Keratinocyte (primary cell): ENCODE data around the gene KCNJ3. TPM values are rescaled to one million over a fixed set of nuclear protein-coding genes. Genes with fewer than 3 reads are reported as not detected.

Experiments
- DNase-seq: peaks from one replicate; pipeline ENCODE4 v3.0.0-alpha.2; 2011; ENCODE audit warnings: low read depth, missing footprints, low spot score
- FAIRE-seq: peaks from 2 replicates; lab custom pipeline; 2011; peaks lifted over from hg19 to GRCh38; lab: Jason Lieb, UNC
- H2AFZ ChIP-seq: 2 replicates; pipeline ENCODE4 v1.6.0; 2012; ENCODE audit warnings: low read length, control low read depth, inconsistent platforms; ENCODE audit not compliant: control insufficient read depth
- H3K27ac ChIP-seq: 2 replicates; pipeline ENCODE4 v1.5.1; 2011; ENCODE audit warnings: low read length; ENCODE audit not compliant: control insufficient read depth, insufficient read depth
- H3K27me3 ChIP-seq: 3 replicates; pipeline ENCODE4 v1.6.0; 2011; ENCODE audit warnings: low read length; ENCODE audit not compliant: control insufficient read depth, insufficient read depth; ENCODE audit errors: extremely low read depth
- H3K36me3 ChIP-seq, 2 experiments: 2 replicates in 1 of 2; 3 replicates in 1 of 2; pipeline ENCODE4 v1.5.1; 2011; ENCODE audit warnings: low read length in 2 of 2, mild to moderate bottlenecking in 1 of 2; ENCODE audit not compliant: control insufficient read depth in 2 of 2, insufficient read depth in 2 of 2; ENCODE audit errors: extremely low read depth in 1 of 2
- H3K4me1 ChIP-seq: 3 replicates; pipeline ENCODE4 v1.5.1; 2011; ENCODE audit warnings: low read length; ENCODE audit not compliant: control insufficient read depth, insufficient read depth; ENCODE audit errors: extremely low read depth
- H3K4me2 ChIP-seq: 3 replicates; pipeline ENCODE4 v1.6.0; 2011; ENCODE audit warnings: low read depth, low read length; ENCODE audit not compliant: control insufficient read depth, insufficient read depth; ENCODE audit errors: extremely low read depth
- H3K4me3 ChIP-seq, 3 experiments: fragments of 200-600 bp in 1 of 3; sonication (generic) in 1 of 3; 2 replicates in 2 of 3; 3 replicates in 1 of 3; pipeline ENCODE4 v1.5.1; 2011 to 2016; ENCODE audit warnings: low read length in 3 of 3, mild to moderate bottlenecking in 3 of 3, control low read depth in 2 of 3, inconsistent platforms in 1 of 3, low read depth in 1 of 3, mixed read lengths in 1 of 3, mixed run types in 1 of 3, moderate library complexity in 1 of 3; ENCODE audit not compliant: control insufficient read depth in 2 of 3, insufficient read depth in 2 of 3; ENCODE audit errors: extremely low read depth in 1 of 3
- H3K79me2 ChIP-seq: 2 replicates; pipeline ENCODE4 v1.6.0; 2012; ENCODE audit warnings: low read length; ENCODE audit not compliant: control insufficient read depth, insufficient read depth
- H3K9ac ChIP-seq: 3 replicates; pipeline ENCODE4 v1.6.0; 2011; ENCODE audit warnings: low read length; ENCODE audit not compliant: control insufficient read depth, insufficient read depth; ENCODE audit errors: extremely low read depth
- H3K9me1 ChIP-seq: 3 replicates; pipeline ENCODE4 v1.6.0; 2011; ENCODE audit warnings: low read length; ENCODE audit not compliant: control insufficient read depth, insufficient read depth; ENCODE audit errors: extremely low read depth
- H3K9me3 ChIP-seq: 2 replicates; pipeline ENCODE4 v1.5.1; 2012; ENCODE audit warnings: low read depth, low read length; ENCODE audit not compliant: control insufficient read depth
- H4K20me1 ChIP-seq: 3 replicates; pipeline ENCODE4 v1.6.0; 2011; ENCODE audit warnings: low read length; ENCODE audit not compliant: control insufficient read depth, insufficient read depth; ENCODE audit errors: extremely low read depth
- CTCF ChIP-seq, 3 experiments: IDR thresholded peaks in 1 of 3; conservative IDR thresholded peaks in 1 of 3; optimal IDR thresholded peaks in 1 of 3; 2 replicates in 2 of 3; 3 replicates in 1 of 3; pipeline versions ENCODE3 to v1.5.1; 2011; ENCODE audit warnings: low read length in 3 of 3, mild to moderate bottlenecking in 3 of 3, moderate library complexity in 2 of 3, control low read depth in 1 of 3, inconsistent platforms in 1 of 3; ENCODE audit not compliant: insufficient read depth in 2 of 3; ENCODE audit errors: extremely low read depth in 1 of 3
- EZH2 ChIP-seq: IDR thresholded peaks from one replicate; pipeline ENCODE4 v1.6.1; 2012; ENCODE audit warnings: inconsistent platforms, mild to moderate bottlenecking, low read length, moderate library complexity
- dilution Hi-C: fragments of 300-500 bp; cut with MboI; formaldehyde crosslinking; loops from one replicate; pipeline ENCODE4 v1.7.0; 2020; ENCODE audit warnings: low sequenced_read_pairs; ENCODE audit not compliant: extremely low pct_ligation_motif_present
- polyA plus RNA-seq, 5 experiments: library from polyadenylated mRNA; depleted of rRNA in 3 of 5; stranded (reverse) in 3 of 5; stranded (forward) in 1 of 5; unstranded in 1 of 5; fragments of >200 nt; gene quantifications; 1 replicate in 1 of 5; 2 replicates in 3 of 5; 3 replicates in 1 of 5; pipeline versions ENCODE4 v1.2.1 to v1.2.3, GENCODE V29; 2011 to 2012; ENCODE audit warnings: missing spikeins in 2 of 5, low read depth in 1 of 5, low replicate concordance in 1 of 5

Gene KCNJ3
- polyA plus RNA-seq, 1 donor (not counting 4 experiments of a cell fraction or from before 2014, with no cell fraction given) = not detected

GRCh38 chr2:154875999-154876398 lies 177.5 kb downstream of the KCNJ3 start:
- no peak overlapping the region for H2AFZ ChIP-seq
- no peak overlapping the region for H3K9ac ChIP-seq
- H3K9me3 ChIP-seq = no peaks in the 10 kb centered on the region
- no peak for DNase-seq
- no peaks in the 10 kb centered on the region for H3K9me1 ChIP-seq
- FAIRE-seq = no peak
- H3K27ac ChIP-seq = no peak overlapping the region
- no peak for TF ChIP-seq CTCF (optimal IDR thresholded peaks at IDR 0.05 in 1 of 3, IDR thresholded peaks at IDR 0.05 in 1 of 3, conservative IDR thresholded peaks at IDR 0.05 in 1 of 3; ENCODE audit: extremely low read depth in 1 of 3, insufficient read depth in 2 of 3, low read length in 3 of 3)
- no peak for TF ChIP-seq EZH2
- no peaks in the 10 kb centered on the region for H4K20me1 ChIP-seq
- no peak overlapping the region for H3K4me3 ChIP-seq
- no peaks in the 10 kb centered on the region for H3K79me2 ChIP-seq
- H3K27me3 ChIP-seq = no peaks in the 10 kb centered on the region
- no peak overlapping the region for H3K4me2 ChIP-seq
- H3K36me3 ChIP-seq = no peaks in the 10 kb centered on the region
- dilution Hi-C loops = no loop called here
- no peaks in the 10 kb centered on the region for H3K4me1 ChIP-seq

DNA sequence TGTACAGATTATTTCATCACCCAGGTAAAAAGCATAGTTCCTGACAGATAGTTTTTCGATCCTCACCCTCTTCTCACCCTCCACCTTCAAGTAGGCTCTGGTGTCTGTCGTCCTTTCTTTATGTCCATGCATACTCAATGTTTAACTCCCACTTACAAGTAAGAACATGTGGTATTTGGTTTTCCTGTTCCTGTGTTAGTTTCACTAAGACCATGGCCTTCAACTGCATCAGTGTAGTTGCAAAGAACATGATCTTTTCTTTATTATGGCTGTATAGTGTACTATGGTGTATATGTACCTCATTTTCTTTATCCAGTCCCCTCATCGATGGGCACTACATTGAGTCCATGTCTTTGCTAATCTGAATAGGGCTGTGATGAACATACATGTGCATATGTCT lies 184.2 kb downstream of the KCNJ3 start:
- FAIRE-seq (no peak), DNase-seq (no peak)
- Histone ChIP-seq H3K4me2 (no peak overlapping the region), H3K79me2 (no peaks in the 10 kb centered on the region), H3K4me3 (no peak overlapping the region), H3K4me1 (no peaks in the 10 kb centered on the region), H3K27me3 (no peaks in the 10 kb centered on the region), H3K9me1 (no peaks in the 10 kb centered on the region), H3K9me3 (peaks cover 6% of the 10 kb centered on the region), H4K20me1 (no peaks in the 10 kb centered on the region), H3K36me3 (no peaks in the 10 kb centered on the region), H3K9ac (no peak overlapping the region), H3K27ac (no peak overlapping the region), H2AFZ (no peak overlapping the region)
- TF ChIP-seq EZH2 (no peak), CTCF (optimal IDR thresholded peaks at IDR 0.05 in 1 of 3, IDR thresholded peaks at IDR 0.05 in 1 of 3, conservative IDR thresholded peaks at IDR 0.05 in 1 of 3; ENCODE audit: extremely low read depth in 1 of 3, insufficient read depth in 2 of 3, low read length in 3 of 3) (no peak)
- dilution Hi-C loops = no loop called here
